K562 (cell line): ENCODE data around the gene CEP350. TPM values are rescaled to one million over a fixed set of nuclear protein-coding genes. Genes with fewer than 3 reads are reported as not detected.
A peak's percentile ranks its signal among the peaks of the same experiment; 100 is the strongest.

Experiments
- ATAC-seq: fragments of 200-7000 bp; cut with Tn5 transposase; 3 replicates; pipeline ENCODE4 v1.9.1; 2020; ENCODE audit warnings: moderate library complexity
- BruUV-seq: library from RNA; stranded (reverse); fragments of 400-500 nt; replicated peaks from 2 replicates; lab custom pipeline; 2021; lab: Mats Ljungman, UMichigan
- CTCF ChIA-PET: fragments of 300-600 bp; formaldehyde crosslinking; extraction: SDS; loops from one replicate; lab custom pipeline; 2021; ENCODE audit warnings: low intra/inter-chr PET ratio; lab: Yijun Ruan, JAX
- POLR2A ChIA-PET: fragments of 300-600, 350-650 bp; sonication (Branson Sonifier 250); formaldehyde crosslinking; extraction: SDS; loops from one replicate; lab custom pipeline; 2021; ENCODE audit warnings: antibody characterized with exemption, inconsistent platforms; lab: Yijun Ruan, JAX
- DNase-seq, 4 experiments: peaks; one replicate each; pipeline versions ENCODE4 v3.0.0 to v3.0.0-alpha.2; 2011 to 2018; ENCODE audit warnings: low spot score in 3 of 4, mixed read lengths in 3 of 4; ENCODE audit errors: extremely low read depth in 1 of 4
- FAIRE-seq: peaks from 2 replicates; lab custom pipeline; 2011; peaks lifted over from hg19 to GRCh38; lab: Jason Lieb, UNC
- H2AFZ ChIP-seq: 2 replicates; pipeline ENCODE4 v1.6.0; 2011; ENCODE audit warnings: low read depth, low read length, control low read depth, inconsistent platforms
- H3K27ac ChIP-seq: fragments of 200-600 bp; 3 replicates; pipeline ENCODE4 v1.8.0; 2011; ENCODE audit warnings: low read depth, mild to moderate bottlenecking, control low read depth, inconsistent platforms, low read length, moderate library complexity, mixed read lengths; ENCODE audit errors: extremely low read depth
- H3K27me3 ChIP-seq, 2 experiments: fragments of 300-600 bp in 1 of 2; 2 replicates in 1 of 2; 3 replicates in 1 of 2; pipeline versions ENCODE4 v1.6.0 to v1.8.0; 2011; ENCODE audit warnings: inconsistent platforms in 2 of 2, low read length in 2 of 2, mild to moderate bottlenecking in 1 of 2, mixed read lengths in 1 of 2, moderate library complexity in 1 of 2; ENCODE audit not compliant: control insufficient read depth in 2 of 2, insufficient read depth in 2 of 2
- H3K36me3 ChIP-seq: fragments of 300-600 bp; 3 replicates; pipeline ENCODE4 v1.8.0; 2011; ENCODE audit warnings: mild to moderate bottlenecking, low read length, inconsistent platforms; ENCODE audit not compliant: control insufficient read depth, insufficient read depth
- H3K4me1 ChIP-seq, 2 experiments: fragments of 200-600 bp in 1 of 2; replicated peaks in 1 of 2; 2 replicates in 1 of 2; 3 replicates in 1 of 2; pipeline versions ENCODE4 v1.5.1 to v1.8.0; 2011; ENCODE audit warnings: inconsistent platforms in 2 of 2, low read length in 2 of 2, mild to moderate bottlenecking in 1 of 2, mixed read lengths in 1 of 2, moderate library complexity in 1 of 2; ENCODE audit not compliant: control insufficient read depth in 2 of 2, insufficient read depth in 2 of 2
- H3K4me2 ChIP-seq: 2 replicates; pipeline ENCODE4 v1.6.1; 2011; ENCODE audit warnings: low read length, control low read depth, inconsistent platforms, mixed read lengths; ENCODE audit not compliant: insufficient read depth
- H3K4me3 ChIP-seq: fragments of 200-600 bp; sonication (generic), shearing (Covaris generic); 2 replicates; pipeline ENCODE4 v1.5.1; 2016; ENCODE audit warnings: control low read depth, inconsistent platforms
- H3K79me2 ChIP-seq: fragments of 200-600 bp; 3 replicates; pipeline ENCODE4 v1.8.0; 2011; ENCODE audit warnings: low read length, inconsistent platforms; ENCODE audit not compliant: control insufficient read depth, insufficient read depth
- H3K9ac ChIP-seq, 2 experiments: 2 replicates each; pipeline versions ENCODE4 v1.6.0 to v1.6.1; 2011; ENCODE audit warnings: low read depth in 2 of 2, low read length in 2 of 2, control low read depth in 1 of 2, inconsistent platforms in 1 of 2, mild to moderate bottlenecking in 1 of 2, mixed read lengths in 1 of 2; ENCODE audit not compliant: insufficient read depth in 1 of 2
- H3K9me1 ChIP-seq: one replicate; pipeline ENCODE4 v1.6.0; 2011; ENCODE audit warnings: inconsistent platforms, mild to moderate bottlenecking, low read length, moderate library complexity; ENCODE audit not compliant: control insufficient read depth, insufficient read depth
- H3K9me3 ChIP-seq: replicated peaks from 2 replicates; pipeline ENCODE4 v1.5.1; 2011; ENCODE audit warnings: low read depth, low read length, inconsistent platforms; ENCODE audit not compliant: control insufficient read depth, insufficient read depth
- H4K20me1 ChIP-seq: replicated peaks from 2 replicates; pipeline ENCODE4 v1.6.1; 2011; ENCODE audit warnings: low read length, inconsistent platforms, mixed read lengths; ENCODE audit not compliant: control insufficient read depth, insufficient read depth
- ATF6 ChIP-seq: sonication (generic); formaldehyde crosslinking; IDR thresholded peaks from 2 replicates; pipeline ENCODE4 v1.4.0; 2020; ENCODE audit warnings: mild to moderate bottlenecking, missing genetic modification reagents
- CBX1 ChIP-seq: sonication (generic); IDR thresholded peaks from 2 replicates; pipeline ENCODE4 v1.6.1; 2016; ENCODE audit warnings: antibody characterized with exemption, low read depth, mild to moderate bottlenecking
- CBX3 ChIP-seq, 2 experiments: IDR thresholded peaks; 1 replicate in 1 of 2; 2 replicates in 1 of 2; pipeline ENCODE4 v1.6.1; 2012; ENCODE audit warnings: inconsistent platforms in 2 of 2, low read length in 2 of 2, borderline replicate concordance in 1 of 2, control low read depth in 1 of 2
- NCOA2 ChIP-seq, 2 experiments: fragments of 450-650 bp; IDR thresholded peaks; 2 replicates each; pipeline ENCODE4 v1.6.1; 2018; ENCODE audit warnings: mild to moderate bottlenecking in 2 of 2, moderate library complexity in 1 of 2; ENCODE audit not compliant: partially characterized antibody in 2 of 2
- POLR2AphosphoS5 ChIP-seq: IDR thresholded peaks from 2 replicates; pipeline ENCODE4 v1.6.1; 2011; ENCODE audit warnings: mild to moderate bottlenecking, low read depth, low read length, moderate library complexity; ENCODE audit not compliant: control insufficient read depth, insufficient read depth
- POLR2G ChIP-seq: fragments of 200-400 bp; formaldehyde crosslinking; IDR thresholded peaks from 2 replicates; pipeline ENCODE4 v1.6.1; 2017; ENCODE audit warnings: low read depth, mild to moderate bottlenecking, antibody characterized with exemption, low read length, moderate library complexity
- TFE3 ChIP-seq: fragments of 450-650 bp; formaldehyde crosslinking; IDR thresholded peaks from 2 replicates; pipeline ENCODE4 v1.4.0; 2020; ENCODE audit warnings: mild to moderate bottlenecking, mixed read lengths
- ZNF830 ChIP-seq: fragments of 250-450 bp; sonication (Bioruptor Pico); IDR thresholded peaks from 2 replicates; pipeline ENCODE4 v1.5.0; 2021; ENCODE audit warnings: mild to moderate bottlenecking
- WGBS: fragments of 100-300 bp; shearing (Covaris generic); methylation state at CpG from one replicate; pipeline ENCODE4 v1.1.6; 2016; ENCODE audit warnings: low coverage, mixed read lengths; ENCODE audit not compliant: insufficient coverage; ENCODE audit errors: missing lambda C conversion rate; 5-methylcytosine and 5-hydroxymethylcytosine counted together
- in situ Hi-C: fragments of 300-500 bp; cut with MboI; formaldehyde crosslinking; loops from 4 replicates; pipeline ENCODE4 v1.15.0; 2018; ENCODE audit warnings: inconsistent platforms, mixed read lengths
- intact Hi-C: fragments of 100-400 bp; cut with micrococcal nuclease; formaldehyde crosslinking; loops from 2 replicates; pipeline ENCODE4 v1.14.2; 2022
- polyA plus RNA-seq, 8 experiments: library from polyadenylated mRNA; depleted of rRNA in 4 of 8; stranded (reverse) in 5 of 8; unstranded in 3 of 8; fragments of >200 nt; fragmentation: Nextera tagmentation in 2 of 8; fragmentation: Illumina TruSeq in 1 of 8; extraction: Ambion mirVana in 2 of 8; extraction: Trizol in 1 of 8; gene quantifications; 2 replicates each; pipeline versions ENCODE4 v1.2.1 to v1.2.3, GENCODE V29; 2011 to 2014; ENCODE audit warnings: inconsistent platforms in 1 of 8, missing spikeins in 1 of 8
- total RNA-seq, 7 experiments: library from RNA; depleted of rRNA in 6 of 7; stranded (reverse); fragments of >200 nt in 6 of 7; fragmentation: Illumina TruSeq in 2 of 7; extraction: Trizol in 2 of 7; gene quantifications; 2 replicates each; pipeline versions ENCODE4 v1.2.1 to v1.2.3, GENCODE V29; 2011 to 2021; ENCODE audit warnings: low replicate concordance in 1 of 7
- TF ChIP-seq, protein P1 (sequence below): fragments of 450-650 bp; formaldehyde crosslinking; IDR thresholded peaks from 2 replicates; pipeline ENCODE4 v1.4.0; 2020; ENCODE audit warnings: mild to moderate bottlenecking, moderate library complexity
- TF ChIP-seq, protein P2 (sequence below): fragments of 200-400 bp; formaldehyde crosslinking; IDR thresholded peaks from 2 replicates; pipeline ENCODE4 v1.6.1; 2017; ENCODE audit warnings: mild to moderate bottlenecking, low read depth, low read length, moderate library complexity

Gene CEP350
- total and polyA plus RNA-seq, 9 of the 15 experiments (the other 6 are each of a cell fraction or from before 2014, with no cell fraction given): 8.3 to 64.3 (median 28.0) TPM

DNA sequence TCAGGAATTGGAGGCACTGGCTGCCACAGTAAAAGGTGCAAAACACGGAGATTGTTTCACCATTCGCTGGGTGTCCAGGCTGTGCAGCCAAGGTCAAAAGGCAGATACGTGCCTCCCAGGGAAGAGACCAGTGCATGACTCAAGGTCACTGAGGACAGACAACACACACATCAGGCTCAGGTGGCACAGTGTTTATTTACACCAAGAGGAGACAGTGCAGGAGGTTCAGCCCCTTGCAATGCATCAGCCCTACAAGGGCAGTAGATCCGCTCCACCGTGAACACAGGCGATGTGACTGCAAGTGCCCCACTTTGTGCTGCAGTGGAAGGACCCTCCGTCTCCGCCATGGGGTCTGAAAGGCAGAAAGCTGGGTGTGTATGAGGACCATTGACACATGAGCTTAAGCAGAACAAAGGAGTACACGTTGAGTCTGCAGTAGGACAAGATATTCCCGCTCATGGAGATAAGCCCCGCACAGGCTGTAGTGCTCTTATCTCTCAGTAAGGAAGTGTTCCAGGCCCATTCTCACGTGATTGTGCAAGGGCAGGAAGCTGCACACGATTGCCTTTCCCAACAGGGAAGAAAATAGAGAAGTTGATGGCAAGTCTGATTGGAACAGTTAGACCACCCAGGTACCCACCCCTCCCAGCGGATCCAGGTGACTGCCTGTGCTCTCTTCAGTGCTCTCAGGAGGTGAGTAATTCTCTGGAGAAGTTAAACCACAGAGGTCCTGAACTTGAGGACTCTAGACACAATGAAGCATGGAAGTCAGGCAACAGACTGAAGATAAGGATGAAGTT is 162.6 kb downstream of the CEP350 start (continued):
- TF ChIP-seq, protein P1, sequence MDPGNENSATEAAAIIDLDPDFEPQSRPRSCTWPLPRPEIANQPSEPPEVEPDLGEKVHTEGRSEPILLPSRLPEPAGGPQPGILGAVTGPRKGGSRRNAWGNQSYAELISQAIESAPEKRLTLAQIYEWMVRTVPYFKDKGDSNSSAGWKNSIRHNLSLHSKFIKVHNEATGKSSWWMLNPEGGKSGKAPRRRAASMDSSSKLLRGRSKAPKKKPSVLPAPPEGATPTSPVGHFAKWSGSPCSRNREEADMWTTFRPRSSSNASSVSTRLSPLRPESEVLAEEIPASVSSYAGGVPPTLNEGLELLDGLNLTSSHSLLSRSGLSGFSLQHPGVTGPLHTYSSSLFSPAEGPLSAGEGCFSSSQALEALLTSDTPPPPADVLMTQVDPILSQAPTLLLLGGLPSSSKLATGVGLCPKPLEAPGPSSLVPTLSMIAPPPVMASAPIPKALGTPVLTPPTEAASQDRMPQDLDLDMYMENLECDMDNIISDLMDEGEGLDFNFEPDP (CRISPR knock-in tag): no peak
- peak in 1 of 2 experiments; percentile 37; a peak in 1 of 3 replicates for TF ChIP-seq CBX3 (IDR thresholded peaks at IDR 0.05; ENCODE audit: borderline replicate concordance in 1 of 2, low read length in 2 of 2)
- TF ChIP-seq ZNF830 (CRISPR knock-in tag): no peak
- TF ChIP-seq TFE3 (CRISPR knock-in tag): peak; percentile 80
- TF ChIP-seq POLR2G: no peak

DNA sequence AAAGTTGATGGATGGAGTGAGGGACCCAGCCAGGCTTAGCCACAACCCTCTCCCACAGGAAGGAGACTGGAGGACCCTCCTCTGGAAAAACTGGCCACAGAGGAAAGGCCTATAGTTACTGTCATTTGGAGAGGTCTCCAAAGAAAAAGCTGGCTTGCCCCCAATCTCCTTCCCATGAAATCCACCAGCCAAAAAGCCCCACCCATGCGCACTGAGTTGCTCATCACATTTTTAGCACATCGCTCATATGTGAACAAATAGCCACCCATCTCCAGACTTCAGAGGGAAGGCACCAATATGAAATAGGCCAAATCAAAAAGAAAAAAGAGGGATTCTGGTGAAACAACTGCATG is 163.1 kb downstream of the CEP350 start:
- intact Hi-C loops: no loop called here
- POLR2A ChIA-PET: interaction anchor here (0.6 to 2.9 kb wide), 3 partner anchors 10 to 54 kb away, joined by 3 to 12 read pairs (median 3); no protein-coding TSS in a partner anchor
- H3K4me2 ChIP-seq: peak overlapping the region; percentile 73; the same call in 1 of the 2 replicates
- no peak for TF ChIP-seq CBX1
- TF ChIP-seq NCOA2 (IDR thresholded peaks at IDR 0.05; ENCODE audit: partially characterized antibody in 2 of 2): no peak
- TF ChIP-seq, protein P2, sequence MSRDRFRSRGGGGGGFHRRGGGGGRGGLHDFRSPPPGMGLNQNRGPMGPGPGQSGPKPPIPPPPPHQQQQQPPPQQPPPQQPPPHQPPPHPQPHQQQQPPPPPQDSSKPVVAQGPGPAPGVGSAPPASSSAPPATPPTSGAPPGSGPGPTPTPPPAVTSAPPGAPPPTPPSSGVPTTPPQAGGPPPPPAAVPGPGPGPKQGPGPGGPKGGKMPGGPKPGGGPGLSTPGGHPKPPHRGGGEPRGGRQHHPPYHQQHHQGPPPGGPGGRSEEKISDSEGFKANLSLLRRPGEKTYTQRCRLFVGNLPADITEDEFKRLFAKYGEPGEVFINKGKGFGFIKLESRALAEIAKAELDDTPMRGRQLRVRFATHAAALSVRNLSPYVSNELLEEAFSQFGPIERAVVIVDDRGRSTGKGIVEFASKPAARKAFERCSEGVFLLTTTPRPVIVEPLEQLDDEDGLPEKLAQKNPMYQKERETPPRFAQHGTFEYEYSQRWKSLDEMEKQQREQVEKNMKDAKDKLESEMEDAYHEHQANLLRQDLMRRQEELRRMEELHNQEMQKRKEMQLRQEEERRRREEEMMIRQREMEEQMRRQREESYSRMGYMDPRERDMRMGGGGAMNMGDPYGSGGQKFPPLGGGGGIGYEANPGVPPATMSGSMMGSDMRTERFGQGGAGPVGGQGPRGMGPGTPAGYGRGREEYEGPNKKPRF: no peak
- TF ChIP-seq POLR2AphosphoS5: no peak
- TF ChIP-seq ATF6 (CRISPR knock-in tag): no peak

More for the DNA sequence above, 163.1 kb downstream of the CEP350 start:
- Histone ChIP-seq H3K4me1 (peaks cover 11 to 14% of the 10 kb centered on the region in 2 experiments; a peak in 4 of 5 replicates), H3K9me1 (no peaks in the 10 kb centered on the region), H3K4me3 (no peak overlapping the region), H3K27me3 (no peaks in the 10 kb centered on the region), H2AFZ (peak overlapping the region; percentile 46; the same call in 1 of the 2 replicates), H3K79me2 (no peaks in the 10 kb centered on the region), H3K9me3 (no peaks in the 10 kb centered on the region), H3K27ac (no peak overlapping the region), H4K20me1 (0 out of 2 replicates have a peak, but pooled peaks cover 5% of the 10 kb centered on the region), H3K9ac (no peak overlapping the region), H3K36me3 (peaks cover 3% of the 10 kb centered on the region; the same call in 2 of the 3 replicates)
- WGBS: 41% methylated on average over 2 of the region's 2 CpGs
- in situ Hi-C loops: no loop called here
- no peak for ATAC-seq
- no peak for DNase-seq
- FAIRE-seq: no peak
- BruUV-seq: no TSS peak
- CTCF ChIA-PET: no interaction called here
